DOHH2 (cell line): Measurements from ENCODE around the gene DHRS7B.

Experiments used
- CTCF ChIP-seq: fragments of 200-600 bp; sonication (generic); IDR thresholded peaks from one replicate; pipeline ENCODE4 v1.5.1; 2014; ENCODE audit warnings: antibody characterized with exemption, mild to moderate bottlenecking, low read depth, low read length; ENCODE audit not compliant: poor library complexity, severe bottlenecking
- EZH2phosphoT487 ChIP-seq: fragments of 200-600 bp; sonication (generic); IDR thresholded peaks from 2 replicates; pipeline ENCODE4 v1.6.1; 2017; ENCODE audit warnings: borderline replicate concordance, mild to moderate bottlenecking, antibody characterized with exemption, low read length, moderate library complexity, mixed read lengths

GRCh38 chr17:21077281-21077680, 49.5 kb upstream of the DHRS7B start:
- no peak for TF ChIP-seq CTCF
- TF ChIP-seq EZH2phosphoT487, result no peak
